HEK293T (cell line): ENCODE measurements around the gene CDYL.

Source experiments
- CTCF ChIA-PET: fragments of 350-600 bp; formaldehyde crosslinking; extraction: SDS; loops from one replicate; lab custom pipeline; 2021; ENCODE audit warnings: antibody characterized with exemption, inconsistent platforms; lab: Yijun Ruan, JAX
- POLR2A ChIA-PET: fragments of 350-600 bp; formaldehyde crosslinking; extraction: SDS; loops from one replicate; lab custom pipeline; 2020; ENCODE audit warnings: antibody characterized with exemption, inconsistent platforms; lab: Yijun Ruan, JAX
- DNase-seq: peaks from one replicate; pipeline ENCODE4 v3.0.0; 2012; ENCODE audit warnings: mixed read lengths; ENCODE audit errors: extremely low spot score
- ARNT ChIP-seq: fragments of 450-650 bp; IDR thresholded peaks from 2 replicates; pipeline ENCODE4 v1.6.1; 2017; ENCODE audit warnings: mild to moderate bottlenecking
- BHLHE40 ChIP-seq: fragments of 450-650 bp; IDR thresholded peaks from 2 replicates; pipeline ENCODE4 v1.6.1; 2016; ENCODE audit warnings: mild to moderate bottlenecking, moderate library complexity, borderline replicate concordance
- CTBP1 ChIP-seq: fragments of 450-650 bp; IDR thresholded peaks from 2 replicates; pipeline ENCODE4 v1.6.1; 2016; ENCODE audit warnings: borderline replicate concordance
- ELF4 ChIP-seq: fragments of 450-650 bp; IDR thresholded peaks from 2 replicates; pipeline ENCODE4 v1.6.1; 2017; ENCODE audit warnings: antibody characterized with exemption
- FOXA1 ChIP-seq: fragments of 450-650 bp; IDR thresholded peaks from 2 replicates; pipeline ENCODE4 v1.6.1; 2016; ENCODE audit warnings: mild to moderate bottlenecking
- FOXK2 ChIP-seq: fragments of 450-650 bp; IDR thresholded peaks from 2 replicates; pipeline ENCODE4 v1.6.1; 2016; ENCODE audit warnings: mild to moderate bottlenecking
- FOXM1 ChIP-seq: fragments of 450-650 bp; IDR thresholded peaks from 2 replicates; pipeline ENCODE4 v1.6.1; 2017; ENCODE audit warnings: mild to moderate bottlenecking, borderline replicate concordance
- HDGF ChIP-seq: fragments of 450-650 bp; IDR thresholded peaks from 2 replicates; pipeline ENCODE4 v1.6.1; 2017; ENCODE audit warnings: antibody characterized with exemption, borderline replicate concordance
- L3MBTL2 ChIP-seq: fragments of 450-650 bp; conservative IDR thresholded peaks from 2 replicates; pipeline ENCODE4 v1.6.1; 2016; ENCODE audit warnings: mild to moderate bottlenecking
- LEF1 ChIP-seq: fragments of 450-650 bp; IDR thresholded peaks from 2 replicates; pipeline ENCODE4 v1.6.1; 2017; ENCODE audit warnings: mild to moderate bottlenecking, borderline replicate concordance
- NFRKB ChIP-seq: fragments of 450-650 bp; IDR thresholded peaks from 2 replicates; pipeline ENCODE4 v1.6.1; 2016; ENCODE audit warnings: mild to moderate bottlenecking, moderate library complexity
- SP1 ChIP-seq: fragments of 450-650 bp; IDR thresholded peaks from 2 replicates; pipeline ENCODE4 v1.6.1; 2017
- SUZ12 ChIP-seq: fragments of 450-650 bp; IDR thresholded peaks from 2 replicates; pipeline ENCODE4 v1.6.1; 2016; ENCODE audit warnings: mild to moderate bottlenecking
- TARDBP ChIP-seq: fragments of 450-650 bp; IDR thresholded peaks from 2 replicates; pipeline ENCODE4 v1.6.1; 2016
- ZNF384 ChIP-seq: fragments of 450-650 bp; IDR thresholded peaks from 2 replicates; pipeline ENCODE4 v1.6.1; 2016
- TF ChIP-seq, protein P1 (sequence below): fragments of 450-650 bp; IDR thresholded peaks from 2 replicates; pipeline ENCODE4 v1.6.1; 2016

CDYL gene

DNA sequence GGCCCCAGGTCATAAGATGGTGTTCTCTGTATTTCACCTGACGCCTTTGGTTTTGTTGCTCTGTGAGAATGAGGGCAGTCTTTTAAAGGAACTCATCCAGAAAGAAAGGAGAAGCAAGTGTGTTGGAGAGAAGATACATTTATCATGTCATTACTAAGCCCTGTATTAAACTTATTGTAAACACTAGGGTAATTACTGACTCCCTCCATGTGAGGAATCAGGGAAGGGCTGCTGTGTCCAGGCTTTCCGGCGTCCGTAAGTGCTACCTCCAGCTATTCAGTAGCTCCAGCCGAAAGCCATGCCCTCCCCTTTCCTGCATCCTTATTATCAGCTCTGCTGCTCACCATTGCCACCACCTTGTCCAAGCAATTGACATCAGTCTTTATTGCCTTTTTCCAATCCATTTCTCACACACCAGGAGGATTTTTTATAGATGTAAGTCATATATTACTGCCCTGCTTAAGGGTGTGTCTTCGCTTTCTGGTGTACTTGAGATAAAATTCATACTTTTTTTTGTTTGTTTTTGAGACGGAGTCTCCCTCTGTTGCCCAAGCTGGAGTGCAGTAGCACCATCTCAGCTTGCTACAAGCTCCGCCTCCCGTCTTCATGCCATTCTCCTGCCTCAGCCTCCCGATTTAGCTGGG is 133.0 kb downstream of the CDYL start:
- peak; percentile 25 for DNase-seq
- TF ChIP-seq L3MBTL2: no peak
- no peak for TF ChIP-seq ELF4
- TF ChIP-seq BHLHE40: no peak
- TF ChIP-seq, protein P1, sequence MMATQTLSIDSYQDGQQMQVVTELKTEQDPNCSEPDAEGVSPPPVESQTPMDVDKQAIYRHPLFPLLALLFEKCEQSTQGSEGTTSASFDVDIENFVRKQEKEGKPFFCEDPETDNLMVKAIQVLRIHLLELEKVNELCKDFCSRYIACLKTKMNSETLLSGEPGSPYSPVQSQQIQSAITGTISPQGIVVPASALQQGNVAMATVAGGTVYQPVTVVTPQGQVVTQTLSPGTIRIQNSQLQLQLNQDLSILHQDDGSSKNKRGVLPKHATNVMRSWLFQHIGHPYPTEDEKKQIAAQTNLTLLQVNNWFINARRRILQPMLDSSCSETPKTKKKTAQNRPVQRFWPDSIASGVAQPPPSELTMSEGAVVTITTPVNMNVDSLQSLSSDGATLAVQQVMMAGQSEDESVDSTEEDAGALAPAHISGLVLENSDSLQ: no peak; the same call in 1 of the 2 replicates
- TF ChIP-seq NFRKB: no peak
- no peak for TF ChIP-seq ZNF384
- TF ChIP-seq FOXM1: no peak
- TF ChIP-seq ARNT: no peak
- TF ChIP-seq TARDBP: no peak
- no peak for TF ChIP-seq HDGF
- no peak for TF ChIP-seq SUZ12
- TF ChIP-seq CTBP1: no peak
- no peak for TF ChIP-seq FOXA1
- TF ChIP-seq SP1: no peak
- no peak for TF ChIP-seq FOXK2
- no peak for TF ChIP-seq LEF1
- ChIA-PET POLR2A (no interaction called here), CTCF (no interaction called here)

GRCh38 chr6:4910037-4910760 is 134.0 kb downstream of the CDYL start:
- ChIA-PET CTCF (no interaction called here), POLR2A (no interaction called here)
- DNase-seq: no peak
- TF ChIP-seq ARNT (no peak), FOXM1 (no peak), SUZ12 (no peak), HDGF (no peak), FOXA1 (no peak), ELF4 (no peak), BHLHE40 (no peak), NFRKB (no peak), FOXK2 (no peak), SP1 (no peak), L3MBTL2 (no peak), CTBP1 (no peak), LEF1 (no peak), ZNF384 (no peak)
- TF ChIP-seq, protein P1: no peak

- ChIA-PET POLR2A (no interaction called here), CTCF (interaction anchor here (0.9 kb wide), 1 partner anchor 9 kb away, joined by 3 read pairs; no protein-coding TSS in a partner anchor)
- no peak for DNase-seq
- TF ChIP-seq FOXM1: no peak
- no peak for TF ChIP-seq L3MBTL2
- no peak for TF ChIP-seq NFRKB
- TF ChIP-seq FOXA1: no peak
- no peak for TF ChIP-seq ARNT
- TF ChIP-seq BHLHE40: no peak
- TF ChIP-seq SP1: no peak
- TF ChIP-seq LEF1: no peak
These were observed 136.4 kb downstream of the CDYL start for GRCh38 chr6:4912559-4912958.

DNA sequence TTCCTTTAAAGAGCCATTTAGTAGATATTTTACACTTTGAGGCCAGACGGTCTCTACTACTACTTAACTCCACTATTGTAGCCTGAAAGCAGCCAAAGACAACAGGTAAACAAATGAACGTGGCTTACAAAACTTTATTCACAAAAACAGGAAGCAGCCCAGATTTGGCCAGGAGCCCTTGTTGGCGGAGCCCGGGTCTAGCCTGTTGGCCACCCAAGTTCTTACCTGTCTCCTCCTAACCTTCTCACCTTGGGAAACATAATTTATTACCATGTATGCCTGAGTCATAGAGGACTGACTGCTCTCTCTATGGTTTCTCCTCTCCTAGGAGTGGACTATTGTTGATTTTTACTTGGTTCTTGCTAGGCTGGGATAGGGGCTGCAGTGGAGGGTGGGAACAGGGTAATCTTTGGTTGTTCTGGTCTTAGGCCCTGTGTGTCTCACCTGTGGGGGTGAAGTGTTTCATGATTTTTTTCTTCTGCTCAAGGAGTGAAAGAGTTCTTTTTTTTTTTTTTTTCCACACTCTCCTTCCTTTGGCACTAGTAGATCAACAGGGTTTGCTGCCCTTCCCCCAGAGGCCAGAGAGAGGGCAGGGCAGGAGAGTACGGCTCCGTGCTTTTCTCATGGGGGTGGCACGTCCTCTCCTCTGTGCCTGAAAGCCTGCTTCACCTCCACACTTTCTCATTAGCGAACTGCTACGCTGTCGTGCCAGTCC is 137.7 kb downstream of the CDYL start:
- no peak for TF ChIP-seq LEF1
- TF ChIP-seq FOXM1: no peak
- no peak for TF ChIP-seq SP1
- TF ChIP-seq L3MBTL2: no peak
- TF ChIP-seq CTBP1: no peak
- no peak for TF ChIP-seq NFRKB
- TF ChIP-seq BHLHE40: no peak
- TF ChIP-seq, protein P1: no peak
- no peak for TF ChIP-seq ZNF384
- TF ChIP-seq ARNT: no peak
- no peak for TF ChIP-seq FOXA1
- TF ChIP-seq ELF4: no peak
- TF ChIP-seq HDGF: no peak
- no peak for TF ChIP-seq TARDBP
- TF ChIP-seq SUZ12: no peak
- no peak for DNase-seq
- ChIA-PET CTCF (interaction anchor here (0.9 kb wide), 1 partner anchor 10 kb away, joined by 3 read pairs; no protein-coding TSS in a partner anchor), POLR2A (no interaction called here)

DNA sequence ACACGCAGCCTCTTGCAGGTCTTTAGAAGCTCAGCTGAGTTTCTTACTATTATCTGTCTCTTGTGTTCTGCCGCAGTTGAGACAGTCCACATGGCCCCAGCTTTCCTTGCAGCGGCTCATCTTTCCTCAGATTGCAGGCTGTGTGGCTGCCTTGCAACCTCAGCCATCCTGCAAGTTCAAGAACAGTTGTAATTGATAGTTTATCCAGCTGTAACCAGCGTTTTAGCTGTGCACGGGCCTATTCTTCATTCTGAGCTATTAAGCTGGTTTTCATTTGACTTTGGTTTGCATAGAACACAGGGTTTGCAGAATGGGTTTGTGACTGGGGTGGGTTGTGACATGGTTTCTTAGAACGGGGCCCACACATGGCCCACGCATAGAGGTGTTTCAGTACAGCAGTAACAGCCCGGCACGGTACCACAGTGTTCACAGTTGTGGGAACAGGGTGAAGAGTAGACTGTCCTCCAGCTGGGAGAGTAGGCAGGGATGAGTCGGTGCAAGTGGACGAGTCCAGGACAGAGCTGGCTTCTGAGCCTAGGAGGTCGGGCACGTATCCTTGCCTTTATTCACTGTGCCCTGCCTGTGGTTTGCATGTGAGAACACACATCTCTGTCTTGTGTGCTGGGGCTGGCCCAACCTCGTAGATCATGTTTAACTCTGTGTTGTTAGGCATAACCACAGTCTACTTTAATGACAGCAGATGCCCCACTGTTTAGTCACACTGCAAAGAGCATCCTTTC is 138.4 kb downstream of the CDYL start:
- no peak for DNase-seq
- ChIA-PET POLR2A (no interaction called here), CTCF (no interaction called here)
- TF ChIP-seq L3MBTL2: no peak
- TF ChIP-seq FOXK2: no peak
- TF ChIP-seq FOXA1: no peak
- no peak for TF ChIP-seq HDGF
- TF ChIP-seq SUZ12: no peak
- no peak for TF ChIP-seq ZNF384
- TF ChIP-seq LEF1: no peak
- TF ChIP-seq ARNT: no peak
- TF ChIP-seq ELF4: no peak
- TF ChIP-seq NFRKB: no peak
